ENCODE results near the gene TOR1B.

Gene TOR1B

GRCh38 chr9:129835860-129836223 lies 32.9 kb downstream of the TOR1B start:
- DNase-seq (ENCODE audit: low spot score), result no peak
- H3K27ac ChIP-seq, result peak overlapping the region; percentile 91 to 96
- H3K4me3 ChIP-seq, result peak overlapping the region; percentile 95
- TF ChIP-seq CTCF (IDR thresholded peaks at IDR 0.05), result no peak

- DNase-seq (ENCODE audit: low spot score), result no peak
- peak overlapping the region; percentile 95 for H3K4me3 ChIP-seq
- peak overlapping the region; percentile 91 to 96 for H3K27ac ChIP-seq
- no peak for TF ChIP-seq CTCF (IDR thresholded peaks at IDR 0.05)
These were observed 33.5 kb downstream of the TOR1B start for GRCh38 chr9:129836311-129837007.

GRCh38 chr9:129838707-129839259 lies 35.8 kb downstream of the TOR1B start:
- Histone ChIP-seq H3K4me3 (no peak overlapping the region), H3K27ac (no peak overlapping the region)
- no peak for TF ChIP-seq CTCF (IDR thresholded peaks at IDR 0.05)
- no peak for DNase-seq (ENCODE audit: low spot score)

GRCh38 chr9:129839324-129840023 lies 36.5 kb downstream of the TOR1B start:
- DNase-seq (ENCODE audit: low spot score), result no peak
- H3K27ac ChIP-seq, result no peak overlapping the region
- H3K4me3 ChIP-seq, result no peak overlapping the region
- no peak for TF ChIP-seq CTCF (IDR thresholded peaks at IDR 0.05)

- Histone ChIP-seq H3K4me3 (no peak overlapping the region), H3K27ac (no peak overlapping the region)
- DNase-seq (ENCODE audit: low spot score), result no peak
- no peak for TF ChIP-seq CTCF (IDR thresholded peaks at IDR 0.05)
These were observed 37.0 kb downstream of the TOR1B start for GRCh38 chr9:129840034-129840433.

GRCh38 chr9:129841071-129841470 lies 38.1 kb downstream of the TOR1B start:
- Histone ChIP-seq H3K4me3 (no peak overlapping the region), H3K27ac (no peak overlapping the region)
- no peak for DNase-seq (ENCODE audit: low spot score)
- no peak for TF ChIP-seq CTCF (IDR thresholded peaks at IDR 0.05)

GRCh38 chr9:129845373-129845772 lies 42.4 kb downstream of the TOR1B start:
- no peak overlapping the region for H3K27ac ChIP-seq
- H3K4me3 ChIP-seq, result no peak overlapping the region
- no peak for TF ChIP-seq CTCF (IDR thresholded peaks at IDR 0.05)
- DNase-seq (ENCODE audit: low spot score), result no peak
